HG03060 (cell line): Measurements from ENCODE around the gene ATF5.

ENCODE experiments used
- ATAC-seq: cut with Tn5 transposase; IDR thresholded peaks from one replicate; pipeline ENCODE4 v1.9.1; 2021; ENCODE audit warnings: low read depth, moderate number of reproducible peaks; ENCODE audit not compliant: unreplicated experiment

The ATF5 gene

GRCh38 chr19:49929121-49929610 lies at the start of gene ATF5, which contains the start of gene NUP62:
TSS of gene ATF5 (plus strand) at chr19:49929205. CDS start at chr19:49930851, 1,646 bp downstream.
TSS of gene NUP62 (minus strand) at chr19:49929504. CDS start at chr19:49909807, 19,697 bp downstream.
- ATAC-seq = peak; percentile 22

- no peak for ATAC-seq
These were observed 49.6 kb upstream of the ATF5 start for GRCh38 chr19:49879243-49879963.

GRCh38 chr19:49880162-49880869 lies 48.7 kb upstream of the ATF5 start:
- no peak for ATAC-seq

- no peak for ATAC-seq
These were observed 47.8 kb upstream of the ATF5 start for GRCh38 chr19:49881186-49881585.

- ATAC-seq = no peak
These were observed 47.2 kb upstream of the ATF5 start for GRCh38 chr19:49881672-49882394.

- no peak for ATAC-seq
These were observed 46.4 kb upstream of the ATF5 start for GRCh38 chr19:49882643-49883042.

GRCh38 chr19:49883094-49883493 lies 45.9 kb upstream of the ATF5 start:
- no peak for ATAC-seq

GRCh38 chr19:49884109-49884508 lies 44.9 kb upstream of the ATF5 start:
- ATAC-seq = no peak

- ATAC-seq = no peak
These were observed 44.2 kb upstream of the ATF5 start for GRCh38 chr19:49884760-49885159.

GRCh38 chr19:49887037-49887664 lies 41.9 kb upstream of the ATF5 start:
- ATAC-seq = no peak

- no peak for ATAC-seq
These were observed 41.1 kb upstream of the ATF5 start for GRCh38 chr19:49887665-49888509.

GRCh38 chr19:49888510-49888824 lies 40.5 kb upstream of the ATF5 start:
- ATAC-seq = no peak

- ATAC-seq = no peak
These were observed 39.8 kb upstream of the ATF5 start for GRCh38 chr19:49889038-49889686.

GRCh38 chr19:49889687-49890348 lies 39.2 kb upstream of the ATF5 start:
- ATAC-seq = no peak

GRCh38 chr19:49890349-49891311 lies 38.4 kb upstream of the ATF5 start:
- ATAC-seq = no peak

- ATAC-seq = no peak
These were observed 37.6 kb upstream of the ATF5 start for GRCh38 chr19:49891393-49891792.

- ATAC-seq = no peak
These were observed 36.3 kb upstream of the ATF5 start for GRCh38 chr19:49892716-49893115.
